Measurements from ENCODE around the gene SECISBP2L.

SECISBP2L gene

DNA sequence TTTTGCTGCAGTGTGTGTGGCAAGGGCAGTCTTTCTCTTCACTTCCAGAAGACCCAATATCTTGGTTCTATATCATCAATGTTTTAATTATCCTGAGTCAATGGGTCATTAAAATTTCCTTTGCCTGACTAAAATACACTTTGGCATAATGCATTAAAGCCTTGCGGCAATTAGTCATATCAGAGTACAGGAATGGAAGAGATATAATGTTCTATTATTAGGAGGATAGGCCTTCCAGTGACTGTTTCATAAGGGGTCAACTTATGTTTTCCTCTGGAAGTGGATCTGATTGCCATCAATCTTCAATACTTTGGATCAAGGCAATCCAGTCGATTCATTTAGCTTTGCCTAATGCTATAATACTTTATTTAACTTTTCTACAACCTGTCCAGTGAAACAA is 9.4 kb upstream of the SECISBP2L start:
- DNase-seq, result no peak

DNA sequence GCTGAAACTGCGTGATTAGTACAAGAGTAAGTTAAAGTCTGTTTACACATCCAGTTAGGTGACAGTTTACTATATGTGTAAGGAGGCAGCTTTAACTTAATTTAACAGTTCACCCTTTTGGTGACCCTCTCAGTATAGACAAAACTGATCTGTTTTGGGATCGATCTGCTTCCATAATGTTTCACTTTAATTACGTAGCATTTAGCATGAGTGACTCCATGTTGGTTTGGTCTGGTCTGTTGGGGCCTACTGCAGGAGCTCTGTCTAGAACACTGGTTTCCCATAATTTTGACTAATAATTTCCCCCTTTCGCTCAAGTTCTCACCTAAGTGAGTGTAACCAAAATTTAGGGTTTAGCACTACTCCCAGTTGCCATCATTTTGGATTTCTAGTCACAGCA is 6.4 kb upstream of the SECISBP2L start:
- DNase-seq, result no peak

DNA sequence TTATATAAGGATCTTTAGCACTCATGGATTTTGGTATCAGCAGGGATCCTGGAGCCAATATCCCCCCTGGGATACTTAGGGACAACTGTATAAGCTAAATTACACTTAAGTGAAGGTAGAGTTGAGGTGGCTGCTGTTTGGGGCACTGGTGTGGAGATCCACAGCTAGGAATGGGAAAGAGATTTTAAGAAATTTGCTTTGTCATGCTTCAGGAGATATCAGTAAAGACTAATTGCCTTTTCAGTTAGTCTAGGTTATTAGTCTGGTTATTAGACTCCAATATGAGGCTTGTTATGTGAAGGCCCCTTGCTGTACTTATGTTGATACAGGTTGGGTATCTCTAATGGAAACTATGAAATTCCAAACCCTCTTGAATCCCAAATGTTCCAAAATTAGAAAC is 1.2 kb upstream of the SECISBP2L start:
- no peak for DNase-seq

DNA sequence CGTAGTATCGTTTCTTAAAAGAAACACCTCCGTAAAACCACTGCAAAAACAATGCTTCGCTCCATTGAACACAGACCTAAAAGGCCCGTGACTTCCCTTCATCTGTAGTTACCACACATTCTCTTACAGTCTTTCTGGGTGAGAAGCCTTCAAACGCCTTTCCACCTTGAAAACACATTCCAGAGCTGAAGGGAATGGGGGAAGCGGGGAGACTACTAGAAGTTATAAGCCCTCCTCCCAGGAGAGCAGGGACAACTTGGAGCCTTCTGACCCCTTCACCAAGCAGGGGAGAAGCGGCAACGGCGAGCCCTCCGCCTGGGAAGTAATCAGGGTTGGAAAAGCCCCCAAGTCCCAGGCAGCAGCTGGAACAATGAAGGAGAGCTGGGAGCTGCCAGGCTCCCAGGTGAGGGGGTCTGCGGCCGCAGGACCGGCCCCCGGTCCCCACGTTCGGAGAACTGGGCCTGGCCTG is 461 bp downstream of the SECISBP2L start:
- peak; percentile 3 for DNase-seq

DNA sequence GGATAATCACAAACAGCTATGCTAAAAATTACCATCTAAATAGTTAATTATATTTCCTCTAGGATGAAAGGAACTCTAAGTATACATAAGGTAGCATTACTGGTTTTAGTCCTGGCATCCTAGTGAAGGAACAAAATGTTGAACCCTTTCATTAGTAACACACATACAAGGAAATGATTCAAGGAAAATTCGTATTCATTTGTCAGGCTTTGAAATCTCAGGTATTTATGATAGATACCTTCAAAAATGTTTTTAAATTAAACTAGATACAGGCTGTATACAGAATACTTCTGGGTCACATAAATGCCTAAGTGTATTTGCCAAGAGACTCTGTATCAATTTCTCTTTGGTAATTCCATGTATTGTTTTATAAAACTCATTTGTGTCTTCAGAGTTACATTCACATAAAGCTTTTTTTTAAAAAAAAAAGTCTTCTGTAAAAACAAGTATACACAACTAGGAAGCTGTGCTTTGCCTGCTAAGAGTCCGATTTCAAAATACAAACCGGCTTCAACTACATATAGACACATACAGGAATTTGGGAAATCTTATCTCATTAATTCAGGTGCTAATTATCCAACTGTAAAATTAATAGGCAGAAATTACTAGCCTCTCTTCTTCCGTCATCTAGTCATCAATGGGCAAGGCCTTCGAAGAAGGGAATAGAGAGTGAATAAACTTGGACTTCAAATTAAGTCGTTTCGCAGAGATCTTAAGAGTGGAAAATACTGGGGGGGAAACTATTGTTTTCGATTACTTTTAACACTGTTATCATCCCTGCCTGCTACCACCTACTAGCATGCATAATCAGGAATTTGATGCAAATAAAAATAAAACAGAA is 1.3 kb downstream of the SECISBP2L start:
- no peak for DNase-seq

DNA sequence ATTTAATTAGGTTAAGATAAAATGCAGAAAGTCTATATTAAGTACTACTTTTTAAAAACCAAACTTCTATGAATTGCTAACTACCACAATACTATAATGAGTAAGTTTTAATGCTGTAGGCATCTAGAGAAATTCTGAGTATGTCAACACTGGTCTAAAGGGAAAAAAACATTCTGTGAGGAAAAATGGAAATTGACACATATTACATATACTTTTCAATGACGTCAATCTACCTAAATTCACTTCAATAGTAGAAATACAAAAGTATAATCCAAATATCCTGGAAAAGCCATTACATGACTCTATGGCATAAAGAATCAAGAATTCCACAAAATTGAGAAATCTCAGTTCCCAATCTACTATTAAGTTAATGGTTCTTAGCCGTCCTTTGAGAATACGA is 2.2 kb downstream of the SECISBP2L start:
- DNase-seq, result no peak

DNA sequence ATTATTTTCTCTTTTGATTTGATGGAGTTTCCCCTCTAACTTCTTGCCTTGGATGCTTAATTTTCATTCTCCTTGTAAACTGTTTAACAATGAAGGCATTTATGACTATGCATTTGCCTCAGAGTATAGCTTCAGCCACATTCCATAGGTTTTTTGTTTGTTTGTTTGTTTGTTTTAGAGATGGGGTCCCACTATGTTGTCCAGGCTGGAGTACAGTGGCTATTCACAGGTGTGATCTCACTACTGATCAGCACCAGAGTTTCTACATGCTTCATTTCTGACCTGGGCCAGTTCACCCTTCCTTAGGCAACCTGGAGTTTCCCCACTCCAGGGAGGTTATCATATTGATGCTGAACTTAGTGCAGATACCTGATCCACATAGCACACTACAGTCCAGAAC is 4.1 kb downstream of the SECISBP2L start:
- DNase-seq, result no peak

DNA sequence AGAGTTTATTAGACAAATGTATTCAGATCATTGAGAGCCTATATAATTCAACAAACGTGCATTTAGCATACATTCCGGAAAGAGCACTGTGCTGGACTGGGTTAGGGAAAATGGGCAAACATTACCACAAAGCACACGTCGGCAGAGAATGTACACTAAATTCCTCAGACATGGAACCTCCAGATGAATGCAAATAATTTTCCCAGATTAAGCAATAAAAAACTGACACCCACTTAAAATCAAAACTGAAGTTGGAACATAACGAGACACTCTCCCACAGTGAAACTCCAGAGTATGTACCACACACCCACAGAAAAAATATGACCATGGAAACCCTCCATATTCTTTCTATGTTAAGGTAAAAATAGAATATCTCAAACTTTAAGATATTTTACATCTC is 4.8 kb downstream of the SECISBP2L start:
- DNase-seq, result no peak

DNA sequence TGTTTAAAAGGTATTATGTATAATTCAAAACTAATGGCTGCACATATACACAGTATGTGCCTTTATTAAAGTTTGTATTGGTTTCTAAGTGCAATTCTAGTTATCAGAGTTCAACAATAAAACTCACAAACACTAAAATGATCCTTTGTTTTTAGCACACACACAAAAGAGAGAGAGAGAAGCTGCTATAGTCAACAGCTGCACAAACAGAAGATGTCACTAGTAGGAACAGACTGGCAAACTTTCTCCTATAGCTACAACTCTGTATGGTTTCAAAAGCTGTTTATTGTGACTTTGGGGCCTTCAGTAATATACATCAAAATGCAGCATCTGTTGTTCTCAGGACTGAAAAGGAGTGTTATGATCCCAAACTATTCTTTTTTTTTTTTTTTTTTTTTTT is 6.1 kb downstream of the SECISBP2L start:
- DNase-seq, result no peak

DNA sequence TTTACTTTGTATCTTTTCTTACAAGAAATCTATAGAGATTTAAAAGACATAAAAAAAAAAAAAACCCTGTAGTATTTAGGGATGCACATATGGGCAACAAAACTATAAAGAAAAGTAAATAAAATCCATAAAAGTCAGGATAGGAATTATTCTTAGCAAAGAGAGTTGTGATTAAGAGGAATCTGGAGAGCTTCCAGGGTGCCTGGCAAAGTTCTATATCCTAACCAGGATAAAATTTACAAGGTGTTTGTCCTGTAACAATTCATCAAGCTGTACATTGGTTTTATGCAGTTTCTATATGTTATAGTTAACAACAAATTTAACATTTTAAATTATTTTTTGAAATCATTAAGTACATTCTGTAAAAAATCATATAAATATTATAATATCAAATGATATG is 7.9 kb downstream of the SECISBP2L start:
- DNase-seq, result no peak

DNA sequence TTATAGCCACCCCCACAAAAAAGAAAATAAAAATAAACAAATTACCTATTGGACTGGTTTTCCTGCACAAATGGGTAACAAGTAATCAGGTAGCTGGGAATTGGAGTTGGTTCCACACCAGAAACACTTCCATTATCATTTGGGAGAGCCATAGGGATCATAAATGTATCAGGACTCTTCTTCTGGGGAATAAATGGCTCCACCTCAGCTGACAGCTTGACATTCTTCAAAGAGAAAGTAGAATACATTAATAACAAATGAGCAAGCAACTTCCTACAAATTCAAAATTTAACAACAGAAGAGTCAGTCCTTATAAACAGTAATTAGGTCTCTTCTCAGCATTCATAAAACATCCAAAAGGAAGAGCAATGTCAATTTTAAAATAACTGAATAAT is 8.7 kb downstream of the SECISBP2L start:
- DNase-seq, result no peak

DNA sequence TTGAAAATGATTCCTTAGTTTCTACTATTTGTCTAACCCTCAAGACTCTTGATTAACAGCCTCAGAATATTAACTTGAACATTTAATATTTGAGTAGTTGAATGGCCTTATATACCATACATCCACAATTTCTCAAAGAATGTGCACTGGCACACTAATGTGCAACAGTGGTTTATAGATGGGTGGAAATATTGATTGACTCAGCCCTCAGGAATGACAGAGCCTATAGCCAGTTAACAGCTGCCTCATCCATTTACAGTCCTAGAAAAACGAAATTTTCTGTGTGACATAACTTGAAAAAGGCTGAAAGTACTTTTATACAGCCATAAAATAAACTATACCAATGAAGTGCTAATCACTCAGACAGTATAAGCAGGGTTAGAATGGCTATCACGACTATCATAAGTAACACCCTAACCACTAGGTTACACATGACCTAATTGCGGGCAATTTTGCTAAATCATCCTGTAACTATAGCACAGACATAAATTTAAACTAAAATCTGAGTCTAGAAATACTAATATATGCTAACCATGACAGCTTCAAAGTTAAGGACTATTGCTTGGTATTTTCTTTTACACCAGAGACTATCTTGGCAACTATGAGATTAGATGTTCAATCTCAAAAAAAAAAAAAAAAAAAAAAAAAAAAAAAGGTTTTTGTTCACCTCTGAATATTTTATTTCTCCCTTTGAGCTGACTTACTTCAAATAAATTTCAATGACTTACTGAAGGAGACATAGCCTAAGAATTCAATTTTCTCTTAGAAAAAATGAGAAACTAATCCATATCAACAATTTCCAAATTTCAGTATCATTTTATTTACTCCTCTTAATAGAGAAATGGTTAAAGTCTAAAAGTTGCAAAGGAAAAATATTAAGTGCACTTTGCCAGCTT is 9.3 kb downstream of the SECISBP2L start:
- DNase-seq, result no peak

DNA sequence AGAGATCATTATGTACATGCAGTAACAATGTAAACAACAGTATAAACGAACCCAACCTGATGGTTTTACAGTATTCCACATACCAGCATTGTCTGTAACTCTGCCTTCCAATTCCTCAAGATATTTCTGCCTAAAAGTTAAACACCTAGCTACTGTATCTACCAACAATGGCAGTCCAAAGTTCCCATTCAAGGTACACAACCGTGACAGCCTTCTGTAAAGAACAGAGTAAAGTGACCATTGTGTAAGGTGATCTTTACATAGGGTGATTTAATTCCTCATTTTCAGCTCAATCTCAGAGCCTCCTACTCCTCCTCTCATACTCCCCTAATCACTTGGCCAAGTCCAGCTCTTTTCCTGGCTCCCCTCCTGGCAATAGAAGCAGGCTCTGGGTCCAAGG is 10.4 kb downstream of the SECISBP2L start:
- DNase-seq, result no peak

DNA sequence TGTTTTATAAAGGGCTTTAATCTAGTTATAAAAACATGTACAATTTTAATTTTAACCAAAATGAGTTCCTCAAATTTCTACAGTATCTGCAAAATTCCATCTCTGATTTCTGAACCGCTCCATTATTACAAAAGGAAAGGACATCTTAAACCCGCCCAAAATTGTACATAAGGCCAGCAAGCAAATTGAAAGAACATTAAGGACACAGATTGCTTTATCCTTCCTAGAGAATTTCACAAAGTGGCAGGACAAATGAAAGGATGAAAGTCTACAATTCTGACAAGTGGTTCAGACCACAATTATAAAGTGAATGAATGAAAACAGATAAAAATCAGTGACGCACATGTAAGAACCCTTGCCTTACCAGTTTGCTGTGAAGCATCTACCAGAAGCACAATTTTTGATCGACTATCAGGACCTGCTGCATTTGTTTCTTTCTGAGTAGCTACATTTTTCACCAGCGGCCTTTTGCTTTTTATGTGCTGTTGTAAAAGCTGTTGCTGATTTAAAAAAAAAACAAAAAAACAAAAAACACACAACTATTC is 13.6 kb downstream of the SECISBP2L start:
- no peak for DNase-seq

DNA sequence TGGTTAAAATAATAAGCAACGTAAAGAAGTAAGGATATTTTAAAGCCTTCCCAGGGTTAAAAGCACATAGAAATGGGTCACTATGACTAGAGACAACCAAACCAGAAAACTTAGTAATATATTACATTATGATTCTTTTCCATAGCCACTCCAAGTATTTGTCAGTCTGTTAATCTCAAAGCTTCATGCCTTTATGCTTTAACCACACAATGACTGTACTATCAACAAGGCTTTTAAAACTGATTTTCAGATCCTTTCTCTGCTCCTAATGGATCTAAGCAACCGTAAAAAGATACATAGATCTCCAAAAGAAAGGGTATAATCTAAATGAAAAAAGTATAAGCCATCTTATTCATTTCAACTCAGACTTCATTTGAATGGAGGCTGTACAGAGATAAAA is 14.4 kb downstream of the SECISBP2L start:
- no peak for DNase-seq

DNA sequence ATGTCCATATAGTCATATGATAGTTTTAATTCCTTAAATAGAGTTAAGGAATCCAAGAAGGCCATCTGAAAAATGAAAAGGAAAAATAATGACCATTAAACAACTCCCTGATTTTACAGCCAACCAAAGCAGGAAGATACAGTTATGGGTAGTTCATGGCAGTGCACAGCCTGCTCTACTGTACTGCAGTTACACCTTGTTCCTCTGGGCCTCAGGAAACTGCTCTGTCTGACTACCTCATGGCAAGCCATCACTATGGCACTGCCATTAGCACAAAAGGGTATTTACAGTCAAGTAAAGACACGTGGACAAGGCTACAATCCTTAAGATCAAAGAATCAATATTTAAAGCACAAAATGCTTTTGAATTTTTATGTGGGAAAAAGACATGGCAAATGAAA is 19.5 kb downstream of the SECISBP2L start:
- DNase-seq, result no peak

DNA sequence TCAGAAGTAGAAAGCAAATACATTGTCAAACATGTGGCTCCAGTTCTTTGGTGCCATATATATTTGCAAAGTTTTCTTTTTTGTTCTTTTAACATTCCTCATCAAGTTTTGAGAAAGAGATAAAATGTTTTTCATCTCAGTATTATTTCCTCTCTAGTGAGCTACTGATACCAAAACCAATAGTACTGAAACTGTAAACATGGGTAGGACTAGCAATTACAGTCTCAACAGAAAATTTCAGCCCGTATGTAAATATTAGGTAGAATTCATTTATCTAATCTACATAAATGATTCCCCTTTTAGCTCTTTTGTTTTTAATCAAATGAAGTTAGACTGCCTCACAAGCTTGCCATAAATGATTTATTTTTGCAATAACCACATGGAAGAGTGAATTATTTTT is 21.4 kb downstream of the SECISBP2L start:
- no peak for DNase-seq

DNA sequence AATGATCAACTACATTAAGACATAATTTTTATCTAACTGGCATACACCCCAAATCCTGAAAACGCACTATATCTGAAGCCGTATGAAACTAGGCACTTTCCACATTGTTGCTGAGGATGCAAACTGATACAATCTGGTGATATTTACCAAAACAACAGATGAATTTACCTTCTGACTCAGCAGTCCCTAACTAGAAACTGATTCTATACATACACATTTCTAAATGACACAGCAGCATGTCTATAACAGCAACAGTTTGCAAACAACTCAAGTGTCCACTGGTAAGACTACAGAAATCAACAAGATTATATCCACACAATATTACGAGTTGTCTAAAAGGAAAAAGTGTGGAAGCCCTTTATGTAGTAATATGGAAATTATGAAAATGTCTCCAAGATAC is 22.9 kb downstream of the SECISBP2L start:
- no peak for DNase-seq

DNA sequence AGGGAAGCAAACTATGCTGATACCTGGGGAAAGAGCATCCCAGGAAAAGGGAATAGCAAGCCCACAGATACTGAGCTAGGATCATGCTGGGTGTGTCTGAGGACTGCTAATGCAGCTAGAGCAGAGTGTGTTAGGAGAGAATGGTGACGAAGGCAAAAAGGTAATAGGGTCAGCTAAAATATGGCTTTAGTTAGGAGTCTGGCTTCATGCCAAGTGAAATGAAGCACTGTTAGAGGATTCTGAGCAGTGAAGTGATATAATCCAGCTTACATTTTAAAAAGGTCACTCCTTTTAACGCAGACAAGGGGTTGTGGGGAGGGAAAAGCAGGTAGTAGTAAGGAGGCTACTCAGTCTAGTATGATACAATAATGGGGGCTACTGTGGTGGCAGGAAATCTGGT is 30.4 kb downstream of the SECISBP2L start:
- no peak for DNase-seq

DNA sequence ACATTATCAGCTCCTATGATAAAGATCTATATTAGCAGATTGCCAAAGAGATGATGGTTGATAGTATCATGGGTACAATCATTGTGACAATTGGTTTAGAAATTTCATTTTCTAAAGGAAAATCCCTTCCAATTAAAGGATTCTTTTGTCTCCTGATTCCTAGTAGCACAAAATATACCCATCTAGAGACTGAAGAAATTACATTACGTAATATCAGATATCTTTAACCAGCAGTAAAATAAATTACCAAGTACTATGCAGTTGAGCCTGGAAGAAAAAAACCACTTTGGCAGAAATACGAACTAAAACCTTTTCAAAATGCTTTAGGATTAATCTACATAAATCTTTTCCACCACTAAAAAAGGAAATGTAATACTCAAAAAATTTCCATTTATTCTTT is 46.9 kb downstream of the SECISBP2L start:
- DNase-seq, result no peak

DNA sequence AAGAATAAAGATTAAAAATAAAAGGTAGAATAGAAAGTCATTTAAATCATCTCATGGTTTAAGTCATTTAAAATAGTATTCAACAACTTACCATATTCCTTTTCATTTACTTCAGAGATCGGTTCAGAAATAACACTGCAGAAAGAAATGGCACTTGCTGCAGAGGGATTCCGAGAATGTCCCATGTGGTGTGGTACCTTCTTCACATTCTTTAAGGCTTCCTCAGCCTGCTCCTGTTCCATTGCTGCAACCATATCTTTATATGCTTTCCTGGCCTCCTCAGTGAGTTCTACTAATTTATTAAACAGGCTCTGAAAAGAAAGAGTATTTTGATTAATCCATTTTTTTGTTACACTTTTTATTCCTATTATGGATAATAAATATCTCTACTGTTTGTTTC is 50.0 kb downstream of the SECISBP2L start:
- DNase-seq, result no peak

DNA sequence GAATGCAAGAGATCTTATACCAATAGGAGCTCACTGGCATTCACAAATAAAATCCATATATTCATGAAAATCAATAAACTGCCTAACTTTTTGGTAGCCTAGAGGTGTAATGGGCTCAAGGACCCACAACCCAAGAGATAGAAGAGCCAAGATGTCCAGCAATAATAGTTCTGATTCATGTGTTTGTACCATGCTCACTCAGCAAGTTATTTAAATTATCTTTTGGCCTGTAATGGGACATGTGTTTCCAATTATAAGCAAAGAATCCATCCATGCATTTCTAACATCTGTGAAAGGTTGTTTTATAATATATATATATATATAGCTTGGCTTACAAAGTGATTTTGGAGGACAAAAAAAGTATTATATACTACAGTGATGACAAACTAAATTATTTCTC is 52.9 kb downstream of the SECISBP2L start:
- DNase-seq, result no peak

DNA sequence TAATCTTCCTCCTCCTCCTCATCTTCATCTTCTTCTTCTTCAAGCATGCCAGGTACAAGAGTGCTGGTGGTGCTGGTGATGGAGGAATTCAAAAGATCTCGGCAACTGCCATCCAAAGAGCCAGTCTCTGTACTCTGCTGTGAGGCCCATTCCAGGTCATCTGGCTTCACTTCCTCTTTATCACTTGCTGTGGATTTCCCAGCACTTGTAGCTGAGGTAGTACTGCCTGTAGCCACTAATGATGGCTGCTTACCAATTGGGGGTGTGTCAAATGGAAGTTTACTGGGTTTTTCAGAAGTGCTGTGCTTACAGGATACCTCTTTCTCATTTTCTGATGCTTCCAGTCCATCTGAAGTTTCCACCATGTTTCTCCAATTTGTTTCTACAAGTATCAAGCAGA is 53.7 kb downstream of the SECISBP2L start:
- DNase-seq, result no peak

DNA sequence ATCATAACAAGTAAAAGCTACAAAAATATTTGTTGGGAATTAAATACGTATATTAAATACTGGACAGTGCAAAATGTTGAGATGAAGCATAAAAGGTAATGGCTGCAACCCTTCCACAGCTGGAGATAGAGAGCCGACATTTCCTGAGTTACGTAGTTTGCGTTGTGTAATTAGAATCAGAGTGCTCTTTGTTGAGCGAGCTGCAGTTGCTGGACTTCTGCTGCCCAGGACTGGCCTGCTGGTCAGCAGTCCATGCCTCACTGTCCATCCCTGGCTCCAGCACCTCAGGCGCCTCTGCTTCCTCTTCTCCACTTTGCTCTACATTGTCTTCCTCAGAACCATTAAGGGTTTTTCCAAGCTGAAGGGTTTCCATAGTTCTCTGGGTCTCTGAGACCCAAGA is 54.1 kb downstream of the SECISBP2L start:
- DNase-seq, result no peak
